ENCODE results near the gene IFTAP.
"Not testable (repeated sequence)": the region's sequence is repeated elsewhere in the genome, so short reads cannot be mapped to it uniquely, and the experiment has no call there.

The IFTAP gene

GRCh38 chr11:36657610-36658267, 63.4 kb downstream of the IFTAP start:
- DNase-seq = no peak

GRCh38 chr11:36661359-36661758, 67.1 kb downstream of the IFTAP start:
- DNase-seq = not testable (repeated sequence)

GRCh38 chr11:36672815-36673450, 78.6 kb downstream of the IFTAP start:
- DNase-seq = no peak

GRCh38 chr11:36679547-36679946, 85.2 kb downstream of the IFTAP start:
- not testable (repeated sequence) for DNase-seq

GRCh38 chr11:36683818-36684217, 89.5 kb downstream of the IFTAP start:
- DNase-seq = no peak

GRCh38 chr11:36684840-36685801, 90.8 kb downstream of the IFTAP start:
- no peak for DNase-seq

GRCh38 chr11:36688132-36688531, 93.8 kb downstream of the IFTAP start:
- DNase-seq = no peak

- DNase-seq = no peak
These were observed 94.4 kb downstream of the IFTAP start for GRCh38 chr11:36688571-36689291.

- no peak for DNase-seq
These were observed 95.1 kb downstream of the IFTAP start for GRCh38 chr11:36689442-36689841.

GRCh38 chr11:36692704-36693103, 98.4 kb downstream of the IFTAP start:
- DNase-seq = no peak

- no peak for DNase-seq
These were observed 99.0 kb downstream of the IFTAP start for GRCh38 chr11:36693139-36693843.

GRCh38 chr11:36695111-36695510, 100.8 kb downstream of the IFTAP start:
- no peak for DNase-seq

- no peak for DNase-seq
These were observed 101.3 kb downstream of the IFTAP start for GRCh38 chr11:36695571-36695970.

- DNase-seq = no peak
These were observed 102.2 kb downstream of the IFTAP start for GRCh38 chr11:36696550-36696949.

- no peak for DNase-seq
These were observed 105.0 kb downstream of the IFTAP start for GRCh38 chr11:36699271-36699670.

GRCh38 chr11:36700246-36700645, 105.9 kb downstream of the IFTAP start:
- DNase-seq = no peak

- peak; percentile 8 for DNase-seq
These were observed 108.2 kb downstream of the IFTAP start for GRCh38 chr11:36702330-36703054.

- DNase-seq = no peak
These were observed 108.7 kb downstream of the IFTAP start for GRCh38 chr11:36703055-36703404.

Data from NCI-H2081 treated with DMSO at 0.1 percent for 48 hours (cell line).